NT2/D1 (cell line): Measurements from ENCODE around the gene AKNA.

Experiments used
- SUZ12 ChIP-seq: IDR thresholded peaks from 2 replicates; pipeline ENCODE4 v1.6.1; 2011; ENCODE audit not compliant: insufficient read length, insufficient read depth; ENCODE audit errors: extremely low read depth
- ZNF274 ChIP-seq: IDR thresholded peaks from 2 replicates; pipeline ENCODE4 v1.6.1; 2011; ENCODE audit warnings: mild to moderate bottlenecking, low read depth, low read length

DNA sequence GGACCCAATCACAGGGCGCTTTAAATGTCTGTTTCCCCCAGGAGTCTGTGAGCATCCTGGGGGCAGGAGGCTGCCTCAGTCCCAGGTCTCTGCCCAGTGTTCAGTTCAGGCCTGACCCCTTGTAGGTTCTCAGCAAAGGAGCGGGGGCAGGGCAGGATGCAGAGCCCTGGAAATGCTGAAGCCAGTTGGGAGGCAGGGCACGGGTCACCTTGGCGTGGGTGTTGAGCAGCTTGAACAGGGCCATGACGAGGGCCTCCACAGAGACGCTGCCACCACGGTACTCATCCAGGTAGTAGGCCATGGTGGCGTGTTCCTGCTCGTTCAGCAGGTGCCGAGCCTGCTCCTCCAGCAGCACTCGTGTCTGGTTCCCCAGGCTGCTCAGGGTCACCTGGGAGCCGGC lies 36.3 kb upstream of the AKNA start:
- TF ChIP-seq SUZ12 (no peak), ZNF274 (no peak)
